Vagina (tissue), 2 donors: ENCODE measurements around the gene FZD2. TPM values are rescaled to one million over a fixed set of nuclear protein-coding genes. Genes with fewer than 3 reads are reported as not detected.

ENCODE experiments used
- DNase-seq, 2 donors: peaks; one replicate each; pipeline ENCODE4 v3.0.0-alpha.2; 2017; ENCODE audit errors: extremely low spot score in 2 of 2
- H3K27ac ChIP-seq: fragments of 200-600 bp; sonication (generic); one replicate; pipeline ENCODE4 v1.5.1; 2019
- H3K27me3 ChIP-seq: fragments of 200-600 bp; sonication (generic); one replicate; pipeline ENCODE4 v1.5.1; 2019
- H3K36me3 ChIP-seq, 2 donors: fragments of 200-600 bp; sonication (generic); one replicate each; pipeline ENCODE4 v1.5.1; 2017 to 2019
- H3K4me1 ChIP-seq: fragments of 200-600 bp; sonication (generic); one replicate; pipeline ENCODE4 v1.5.1; 2019
- H3K4me3 ChIP-seq, 2 donors: fragments of 200-600 bp; sonication (generic); 1 replicate in 1 of 2; 2 replicates in 1 of 2; pipeline ENCODE4 v1.5.1; 2016 to 2019
- H3K9me3 ChIP-seq: fragments of 200-600 bp; sonication (generic); one replicate; pipeline ENCODE4 v1.5.1; 2019
- POLR2A ChIP-seq, 2 donors: fragments of 450-650 bp; IDR thresholded peaks; one replicate each; pipeline ENCODE4 v1.6.1; 2017; ENCODE audit warnings: antibody characterized with exemption in 2 of 2, mild to moderate bottlenecking in 2 of 2, moderate library complexity in 2 of 2
- POLR2AphosphoS5 ChIP-seq, 2 donors: sonication (generic); formaldehyde crosslinking; IDR thresholded peaks; one replicate each; pipeline ENCODE4 v1.9.0; 2017; ENCODE audit warnings: antibody characterized with exemption in 2 of 2, mild to moderate bottlenecking in 2 of 2, low read depth in 1 of 2; ENCODE audit not compliant: insufficient read depth in 1 of 2
- intact Hi-C: fragments of 100-400 bp; cut with DNase I; formaldehyde crosslinking; loops from one replicate; pipeline ENCODE4 v1.15.1; 2023
- total RNA-seq: library from RNA; depleted of rRNA; stranded (reverse); fragments of >200 nt; gene quantifications from one replicate; pipeline ENCODE4 v1.2.3, GENCODE V29; 2016
- TF ChIP-seq, protein P1 (sequence below), 3 experiments: fragments of 450-650 bp in 2 of 3; fragments of 200-600 bp in 1 of 3; sonication (generic) in 1 of 3; IDR thresholded peaks; one replicate each; pipeline ENCODE4 v1.5.1; 2017 to 2019; ENCODE audit warnings: antibody characterized with exemption in 3 of 3, mild to moderate bottlenecking in 2 of 3, moderate library complexity in 2 of 3

The FZD2 gene
- total RNA-seq, 1 donor from 2014 or later = 7.6 TPM

DNA sequence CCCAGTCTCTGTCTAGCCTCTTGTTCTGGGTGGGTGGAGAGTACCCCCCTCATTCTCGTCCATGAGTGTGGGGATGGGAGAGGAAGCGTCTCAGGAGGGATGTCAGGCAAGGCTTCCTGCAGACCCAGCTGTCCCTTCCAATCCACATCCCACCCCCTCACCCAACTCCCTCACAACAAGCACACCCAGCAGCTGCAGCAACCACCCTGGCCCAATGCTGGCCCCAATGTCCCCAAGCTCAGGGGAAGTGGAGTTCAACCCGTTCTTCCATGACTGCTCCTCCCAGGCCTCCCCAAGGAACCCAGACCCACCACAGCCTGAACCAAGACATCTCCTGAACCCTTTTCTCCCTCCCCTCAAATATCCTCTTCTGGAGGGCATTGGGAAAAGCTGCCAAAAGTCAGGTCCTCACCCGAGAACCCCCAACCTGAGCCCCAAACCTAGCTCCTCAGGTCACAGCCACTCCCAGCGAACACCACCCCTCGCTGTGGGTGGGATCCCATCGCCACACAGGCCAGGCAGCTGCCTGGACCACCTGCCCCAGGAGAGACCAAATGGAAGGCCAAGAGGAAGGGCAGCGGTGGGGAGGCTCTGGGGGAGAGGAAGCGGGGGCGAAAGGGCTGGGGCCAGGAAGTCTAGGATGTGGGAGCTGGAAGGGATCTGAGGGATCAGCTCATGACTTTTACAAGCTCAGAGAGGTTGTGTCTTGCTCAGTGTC, 47.6 kb downstream of the FZD2 start:
- no peak for TF ChIP-seq POLR2AphosphoS5 (IDR thresholded peaks at IDR 0.05; ENCODE audit: insufficient read depth in 1 of 2, low read depth in 1 of 2)
- TF ChIP-seq, protein P1, sequence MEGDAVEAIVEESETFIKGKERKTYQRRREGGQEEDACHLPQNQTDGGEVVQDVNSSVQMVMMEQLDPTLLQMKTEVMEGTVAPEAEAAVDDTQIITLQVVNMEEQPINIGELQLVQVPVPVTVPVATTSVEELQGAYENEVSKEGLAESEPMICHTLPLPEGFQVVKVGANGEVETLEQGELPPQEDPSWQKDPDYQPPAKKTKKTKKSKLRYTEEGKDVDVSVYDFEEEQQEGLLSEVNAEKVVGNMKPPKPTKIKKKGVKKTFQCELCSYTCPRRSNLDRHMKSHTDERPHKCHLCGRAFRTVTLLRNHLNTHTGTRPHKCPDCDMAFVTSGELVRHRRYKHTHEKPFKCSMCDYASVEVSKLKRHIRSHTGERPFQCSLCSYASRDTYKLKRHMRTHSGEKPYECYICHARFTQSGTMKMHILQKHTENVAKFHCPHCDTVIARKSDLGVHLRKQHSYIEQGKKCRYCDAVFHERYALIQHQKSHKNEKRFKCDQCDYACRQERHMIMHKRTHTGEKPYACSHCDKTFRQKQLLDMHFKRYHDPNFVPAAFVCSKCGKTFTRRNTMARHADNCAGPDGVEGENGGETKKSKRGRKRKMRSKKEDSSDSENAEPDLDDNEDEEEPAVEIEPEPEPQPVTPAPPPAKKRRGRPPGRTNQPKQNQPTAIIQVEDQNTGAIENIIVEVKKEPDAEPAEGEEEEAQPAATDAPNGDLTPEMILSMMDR (IDR thresholded peaks at IDR 0.05) = no peak
- Histone ChIP-seq H3K4me1 (peaks cover 14% of the 10 kb centered on the region), H3K27me3 (no peaks in the 10 kb centered on the region), H3K27ac (no peak overlapping the region), H3K4me3 (no peak overlapping the region), H3K36me3 (no peaks in the 10 kb centered on the region), H3K9me3 (no peaks in the 10 kb centered on the region)
- intact Hi-C loops = no loop called here
- no peak for DNase-seq

DNA sequence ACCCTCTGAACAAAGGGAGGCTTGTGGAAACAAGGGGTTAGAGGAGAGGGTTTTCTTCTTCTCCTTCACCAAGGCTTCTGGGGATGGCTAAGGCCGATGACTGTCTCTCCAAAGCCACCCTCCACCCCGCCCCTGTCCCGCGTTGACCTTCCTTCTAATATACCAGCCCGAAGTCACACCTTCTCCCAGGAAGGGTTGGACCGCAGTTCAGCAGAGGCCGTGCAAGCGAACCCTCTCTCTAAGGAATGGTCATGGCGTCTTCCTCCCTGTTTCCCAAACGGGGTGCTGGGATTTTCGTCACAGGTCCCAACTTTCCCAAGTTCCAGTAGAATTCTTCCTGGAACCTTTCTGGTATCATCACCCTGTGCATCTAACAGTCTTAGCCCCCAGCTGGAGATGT, 49.4 kb downstream of the FZD2 start:
- no peak overlapping the region for H3K4me3 ChIP-seq
- H3K27ac ChIP-seq = no peak overlapping the region
- peaks cover 12% of the 10 kb centered on the region for H3K4me1 ChIP-seq
- no peaks in the 10 kb centered on the region for H3K27me3 ChIP-seq
- H3K9me3 ChIP-seq = no peaks in the 10 kb centered on the region
- intact Hi-C loops = no loop called here
- DNase-seq = no peak
- H3K36me3 ChIP-seq = no peaks in the 10 kb centered on the region
- TF ChIP-seq, protein P1 (IDR thresholded peaks at IDR 0.05) = no peak
- TF ChIP-seq POLR2A (IDR thresholded peaks at IDR 0.05) (no peak), POLR2AphosphoS5 (IDR thresholded peaks at IDR 0.05; ENCODE audit: insufficient read depth in 1 of 2, low read depth in 1 of 2) (no peak)

DNA sequence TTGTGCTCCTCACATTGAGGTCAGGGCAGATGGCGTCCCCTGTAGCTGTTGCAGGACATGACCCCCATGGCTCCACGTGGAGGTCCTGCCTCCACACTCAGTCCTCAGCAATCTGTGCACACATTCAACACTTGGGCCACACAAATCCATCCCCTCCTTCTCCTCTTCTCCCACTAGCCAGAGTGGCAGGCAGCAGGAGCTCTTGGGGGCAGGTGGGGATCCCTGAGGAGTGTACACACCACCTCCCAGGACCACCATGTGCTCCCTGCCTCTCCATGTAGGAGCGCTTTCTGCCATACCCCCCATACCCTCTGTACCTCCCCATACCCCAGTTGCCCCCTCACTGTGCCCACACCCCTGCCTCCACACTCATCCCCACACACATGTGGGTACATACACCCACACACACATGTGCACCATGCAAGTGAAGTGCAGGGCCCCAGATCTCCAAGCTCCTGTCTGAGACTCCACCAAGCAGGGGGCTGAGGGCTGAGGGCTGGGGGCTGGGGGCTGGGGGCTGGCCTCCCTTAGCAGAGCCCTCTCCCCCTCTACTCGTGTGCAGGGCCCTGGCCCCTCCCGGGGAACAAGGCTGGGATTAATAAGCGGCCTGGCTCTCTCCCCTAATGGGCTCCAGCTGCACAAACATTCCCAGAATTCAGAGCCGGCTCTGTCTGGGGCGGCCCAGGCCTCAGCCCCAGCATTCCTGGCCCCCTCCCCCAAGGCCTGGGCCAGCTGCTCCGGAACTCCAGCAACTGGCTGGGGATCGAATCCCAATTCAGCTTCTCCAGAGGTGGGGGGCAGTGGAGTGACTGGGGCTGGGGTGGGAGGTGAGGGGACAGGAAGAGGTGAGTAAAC, 50.8 kb downstream of the FZD2 start:
- Histone ChIP-seq H3K27ac (no peak overlapping the region), H3K4me3 (no peak overlapping the region), H3K9me3 (no peaks in the 10 kb centered on the region), H3K27me3 (no peaks in the 10 kb centered on the region), H3K36me3 (no peaks in the 10 kb centered on the region), H3K4me1 (peaks cover 12% of the 10 kb centered on the region)
- intact Hi-C loops = no loop called here
- no peak for DNase-seq
- TF ChIP-seq, protein P1 (IDR thresholded peaks at IDR 0.05) = no peak
- TF ChIP-seq POLR2A (IDR thresholded peaks at IDR 0.05) = no peak
- no peak for TF ChIP-seq POLR2AphosphoS5 (IDR thresholded peaks at IDR 0.05; ENCODE audit: insufficient read depth in 1 of 2, low read depth in 1 of 2)

DNA sequence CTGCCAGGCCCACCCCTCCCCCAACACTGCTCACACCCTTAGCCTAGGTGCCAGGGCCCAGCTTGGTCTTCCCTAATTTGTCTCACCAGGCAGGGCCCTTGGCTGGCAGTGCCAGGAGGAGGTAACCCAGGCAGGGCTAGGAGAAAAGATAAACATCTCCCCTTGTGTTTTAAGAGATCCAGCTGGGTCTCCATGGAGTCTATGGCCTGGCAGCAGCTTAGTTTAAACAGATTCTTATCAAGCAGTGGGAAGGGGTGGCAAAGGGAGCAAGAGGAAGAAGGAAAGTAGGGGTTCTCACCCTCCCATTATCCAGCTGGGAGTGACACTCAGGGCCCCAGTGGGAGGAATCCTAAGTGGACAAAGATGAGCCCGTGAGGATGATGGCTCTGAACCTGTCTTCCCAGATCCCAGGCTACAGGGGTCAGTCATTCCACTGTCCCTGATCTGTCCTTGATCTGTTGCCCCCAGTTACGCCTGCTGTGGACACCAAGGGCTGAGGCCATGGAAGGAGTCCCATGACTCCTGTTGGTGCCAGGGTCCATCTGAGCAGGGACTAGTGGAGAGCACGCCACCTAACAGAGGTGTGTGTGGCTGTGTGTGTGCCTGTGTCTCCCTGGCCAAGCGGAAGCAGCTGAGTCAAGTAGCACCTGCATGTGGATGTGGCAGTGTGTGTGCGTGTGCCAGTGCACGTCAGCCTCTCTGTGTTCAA, 51.6 kb downstream of the FZD2 start:
- Histone ChIP-seq H3K4me3 (no peak overlapping the region), H3K36me3 (no peaks in the 10 kb centered on the region), H3K27me3 (no peaks in the 10 kb centered on the region), H3K9me3 (no peaks in the 10 kb centered on the region), H3K27ac (no peak overlapping the region), H3K4me1 (peaks cover 12% of the 10 kb centered on the region)
- intact Hi-C loops = no loop called here
- TF ChIP-seq POLR2AphosphoS5 (IDR thresholded peaks at IDR 0.05; ENCODE audit: insufficient read depth in 1 of 2, low read depth in 1 of 2) (no peak), POLR2A (IDR thresholded peaks at IDR 0.05) (no peak)
- TF ChIP-seq, protein P1 (IDR thresholded peaks at IDR 0.05) = no peak
- no peak for DNase-seq
